CD14-positive monocyte (primary cell): ENCODE data around the gene ANK2. TPM values are rescaled to one million over a fixed set of nuclear protein-coding genes. Genes with fewer than 3 reads are reported as not detected.

ENCODE experiments used
- DNase-seq, 3 donors: peaks; one replicate each; pipeline ENCODE4 v3.0.0-alpha.2; 2011 to 2022
- H2AFZ ChIP-seq: 2 replicates; pipeline ENCODE4 v1.6.0; 2012; ENCODE audit warnings: mild to moderate bottlenecking, low read depth, low read length, inconsistent platforms; ENCODE audit not compliant: insufficient read depth, poor library complexity, severe bottlenecking
- H3K27ac ChIP-seq, 2 donors: 1 replicate in 1 of 2; 2 replicates in 1 of 2; pipeline ENCODE4 v1.5.1; 2012 to 2013; ENCODE audit warnings: low read length in 2 of 2, control low read depth in 1 of 2, inconsistent platforms in 1 of 2, low read depth in 1 of 2, mild to moderate bottlenecking in 1 of 2
- H3K27me3 ChIP-seq, 2 donors: one replicate each; pipeline versions ENCODE4 v1.6.0 to v1.6.1; 2011 to 2013; ENCODE audit warnings: low read length in 2 of 2; ENCODE audit not compliant: control insufficient read depth in 2 of 2, insufficient read depth in 2 of 2
- H3K36me3 ChIP-seq, 2 donors: replicated peaks in 1 of 2; 1 replicate in 1 of 2; 2 replicates in 1 of 2; pipeline versions ENCODE4 v1.5.1 to v1.6.1; 2012 to 2013; ENCODE audit warnings: low read length in 2 of 2, control low read depth in 1 of 2, inconsistent platforms in 1 of 2, mild to moderate bottlenecking in 1 of 2; ENCODE audit not compliant: insufficient read depth in 2 of 2, control insufficient read depth in 1 of 2
- H3K4me1 ChIP-seq, 2 donors: 1 replicate in 1 of 2; 2 replicates in 1 of 2; pipeline versions ENCODE4 v1.5.1 to v1.6.1; 2012 to 2013; ENCODE audit warnings: low read length in 2 of 2, control low read depth in 1 of 2, inconsistent platforms in 1 of 2, mild to moderate bottlenecking in 1 of 2, moderate library complexity in 1 of 2; ENCODE audit not compliant: insufficient read depth in 2 of 2, control insufficient read depth in 1 of 2
- H3K4me2 ChIP-seq: replicated peaks from 2 replicates; pipeline ENCODE3; 2012; ENCODE audit warnings: low read length, moderate library complexity, mild to moderate bottlenecking; ENCODE audit not compliant: poor library complexity, severe bottlenecking; ENCODE audit errors: extremely low read depth
- H3K4me3 ChIP-seq, 3 experiments: fragments of 200-600 bp in 1 of 3; sonication (generic) in 1 of 3; replicated peaks in 1 of 3; 1 replicate in 2 of 3; 2 replicates in 1 of 3; pipeline ENCODE4 v1.5.1; 2011 to 2013; ENCODE audit warnings: low read length in 3 of 3, mild to moderate bottlenecking in 3 of 3, control low read depth in 2 of 3, low read depth in 2 of 3, inconsistent platforms in 1 of 3, moderate library complexity in 1 of 3
- H3K79me2 ChIP-seq: 2 replicates; pipeline ENCODE4 v1.6.0; 2012; ENCODE audit warnings: mild to moderate bottlenecking, control low read depth, inconsistent platforms, low read length, moderate library complexity; ENCODE audit not compliant: insufficient read depth
- H3K9ac ChIP-seq: 2 replicates; pipeline ENCODE4 v1.6.0; 2017; ENCODE audit warnings: low read length, mild to moderate bottlenecking; ENCODE audit not compliant: insufficient read depth, poor library complexity, severe bottlenecking
- H3K9me3 ChIP-seq, 2 donors: replicated peaks in 1 of 2; 1 replicate in 1 of 2; 2 replicates in 1 of 2; pipeline versions ENCODE4 v1.5.1 to v1.6.1; 2012 to 2013; ENCODE audit warnings: low read length in 2 of 2, control low read depth in 1 of 2; ENCODE audit not compliant: control insufficient read depth in 1 of 2, insufficient read depth in 1 of 2
- H4K20me1 ChIP-seq: 2 replicates; pipeline ENCODE4 v1.6.0; 2012; ENCODE audit warnings: mild to moderate bottlenecking, low read length, control low read depth, moderate library complexity; ENCODE audit not compliant: insufficient read depth
- H3K27ac Mint-ChIP-seq, 7 donors: one replicate each; pipeline ENCODE4 v1.8.0; 2020; ENCODE audit warnings: mild to moderate bottlenecking in 7 of 7, mixed read lengths in 7 of 7, moderate library complexity in 6 of 7, inconsistent platforms in 2 of 7
- H3K27me3 Mint-ChIP-seq, 3 donors: one replicate each; pipeline ENCODE4 v1.8.0; 2021 to 2022; ENCODE audit warnings: low read depth in 3 of 3, mild to moderate bottlenecking in 3 of 3, mixed read lengths in 3 of 3, moderate library complexity in 3 of 3, inconsistent platforms in 1 of 3
- H3K36me3 Mint-ChIP-seq, 2 donors: one replicate each; pipeline ENCODE4 v1.8.0; 2020; ENCODE audit warnings: mixed read lengths in 2 of 2, inconsistent platforms in 1 of 2, mild to moderate bottlenecking in 1 of 2
- H3K4me1 Mint-ChIP-seq: one replicate; pipeline ENCODE4 v1.8.0; 2020; ENCODE audit warnings: mild to moderate bottlenecking, mixed read lengths
- H3K4me3 Mint-ChIP-seq, 2 donors: one replicate each; pipeline ENCODE4 v1.8.0; 2020; ENCODE audit warnings: mild to moderate bottlenecking in 2 of 2, mixed read lengths in 2 of 2, moderate library complexity in 1 of 2
- H3K9me3 Mint-ChIP-seq, 7 donors: one replicate each; pipeline ENCODE4 v1.8.0; 2020 to 2022; ENCODE audit warnings: mixed read lengths in 7 of 7, mild to moderate bottlenecking in 6 of 7, moderate library complexity in 6 of 7, inconsistent platforms in 2 of 7
- WGBS: methylation state at CpG from one replicate; pipeline ENCODE4 v1.1.5; 2013; ENCODE audit warnings: missing lambda C conversion rate; ENCODE audit not compliant: insufficient coverage; 5-methylcytosine and 5-hydroxymethylcytosine counted together
- intact Hi-C, 2 donors: fragments of 100-400 bp; cut with micrococcal nuclease; formaldehyde crosslinking; loops; one replicate each; pipeline versions ENCODE4 v1.15.0 to v1.15.1; 2023
- polyA plus RNA-seq, 3 donors: library from polyadenylated mRNA; depleted of rRNA in 1 of 3; unstranded in 2 of 3; stranded (reverse) in 1 of 3; fragments of 300-500 nt in 2 of 3; fragments of >200 nt in 1 of 3; fragmentation: Illumina TruSeq in 2 of 3; gene quantifications; 1 replicate in 2 of 3; 2 replicates in 1 of 3; pipeline ENCODE4 v1.2.3, GENCODE V29; 2012 to 2021
- TF ChIP-seq, protein P1 (sequence below): fragments of 200-600 bp; IDR thresholded peaks from one replicate; pipeline ENCODE4 v1.8.0; 2022; ENCODE audit warnings: antibody characterized with exemption, mild to moderate bottlenecking

The ANK2 gene
- polyA plus RNA-seq, 3 donors, result not detected

DNA sequence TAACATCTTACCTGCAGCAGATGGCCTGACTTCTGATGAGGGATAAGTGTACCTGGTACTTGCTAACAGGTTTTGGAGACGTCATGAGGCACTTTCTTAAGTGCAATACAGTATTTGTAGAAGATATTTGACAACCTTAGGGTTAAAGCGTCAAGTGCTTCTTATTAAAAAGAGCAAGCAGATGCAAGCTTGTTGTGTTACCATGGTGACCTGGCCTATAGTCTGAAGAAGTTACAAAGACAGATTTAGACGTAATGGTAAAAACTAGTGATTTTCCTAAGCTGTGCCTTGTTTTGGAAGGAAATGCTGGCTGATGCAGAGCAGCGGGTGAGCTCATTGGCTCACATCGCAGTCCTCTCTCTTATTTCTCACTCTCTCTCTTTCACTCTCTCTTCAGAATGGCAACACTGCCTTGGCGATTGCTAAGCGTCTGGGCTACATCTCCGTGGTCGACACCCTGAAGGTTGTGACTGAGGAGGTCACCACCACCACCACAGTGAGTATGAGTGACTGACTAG is 243.6 kb downstream of the ANK2 start:
- H3K79me2 ChIP-seq, result no peaks in the 10 kb centered on the region
- Mint-ChIP-seq H3K9me3 (no peaks in the 10 kb centered on the region), H3K4me3 (no peak overlapping the region), H3K4me1 (no peaks in the 10 kb centered on the region), H3K27ac (no peak overlapping the region), H3K27me3 (peaks cover 0 to 2% (median 0%) of the 10 kb centered on the region in 3 donors), H3K36me3 (no peaks in the 10 kb centered on the region)
- intact Hi-C loops, result no loop called here
- H3K4me2 ChIP-seq, result no peak overlapping the region
- no peak overlapping the region for H3K4me3 ChIP-seq
- no peaks in the 10 kb centered on the region for H4K20me1 ChIP-seq
- H3K27ac ChIP-seq, result no peak overlapping the region
- WGBS, result 100% methylated on average over 3 of the region's 9 CpGs
- H2AFZ ChIP-seq, result no peak overlapping the region
- TF ChIP-seq, protein P1, sequence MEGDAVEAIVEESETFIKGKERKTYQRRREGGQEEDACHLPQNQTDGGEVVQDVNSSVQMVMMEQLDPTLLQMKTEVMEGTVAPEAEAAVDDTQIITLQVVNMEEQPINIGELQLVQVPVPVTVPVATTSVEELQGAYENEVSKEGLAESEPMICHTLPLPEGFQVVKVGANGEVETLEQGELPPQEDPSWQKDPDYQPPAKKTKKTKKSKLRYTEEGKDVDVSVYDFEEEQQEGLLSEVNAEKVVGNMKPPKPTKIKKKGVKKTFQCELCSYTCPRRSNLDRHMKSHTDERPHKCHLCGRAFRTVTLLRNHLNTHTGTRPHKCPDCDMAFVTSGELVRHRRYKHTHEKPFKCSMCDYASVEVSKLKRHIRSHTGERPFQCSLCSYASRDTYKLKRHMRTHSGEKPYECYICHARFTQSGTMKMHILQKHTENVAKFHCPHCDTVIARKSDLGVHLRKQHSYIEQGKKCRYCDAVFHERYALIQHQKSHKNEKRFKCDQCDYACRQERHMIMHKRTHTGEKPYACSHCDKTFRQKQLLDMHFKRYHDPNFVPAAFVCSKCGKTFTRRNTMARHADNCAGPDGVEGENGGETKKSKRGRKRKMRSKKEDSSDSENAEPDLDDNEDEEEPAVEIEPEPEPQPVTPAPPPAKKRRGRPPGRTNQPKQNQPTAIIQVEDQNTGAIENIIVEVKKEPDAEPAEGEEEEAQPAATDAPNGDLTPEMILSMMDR, result no peak
- DNase-seq, result no peak
- H3K9me3 ChIP-seq, result no peaks in the 10 kb centered on the region
- no peaks in the 10 kb centered on the region for H3K27me3 ChIP-seq
- no peaks in the 10 kb centered on the region for H3K4me1 ChIP-seq
- H3K9ac ChIP-seq, result no peak overlapping the region
- no peaks in the 10 kb centered on the region for H3K36me3 ChIP-seq

DNA sequence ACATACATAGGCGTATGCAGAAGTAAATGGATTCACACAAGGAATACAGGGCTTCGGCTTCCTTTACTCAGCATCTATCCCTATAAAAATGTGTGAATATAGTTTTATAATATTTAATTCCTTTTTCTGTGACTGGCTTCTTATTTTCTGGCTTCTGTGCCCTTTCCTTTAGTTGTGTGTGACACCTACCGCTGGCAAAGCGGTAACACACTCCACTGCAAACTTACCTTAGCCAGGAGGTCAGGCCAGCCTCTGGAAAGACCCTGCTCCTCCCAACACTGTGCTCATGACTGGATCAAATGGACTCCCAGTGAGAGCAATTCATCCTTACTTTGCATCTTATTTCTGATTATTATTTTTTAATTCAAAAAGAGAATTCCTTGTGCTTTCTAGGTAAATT is 244.2 kb downstream of the ANK2 start:
- Histone ChIP-seq H3K4me2 (no peak overlapping the region), H3K9ac (no peak overlapping the region), H4K20me1 (no peaks in the 10 kb centered on the region), H3K27ac (no peak overlapping the region), H3K4me1 (no peaks in the 10 kb centered on the region), H3K4me3 (no peak overlapping the region), H3K79me2 (no peaks in the 10 kb centered on the region), H3K27me3 (no peaks in the 10 kb centered on the region), H3K9me3 (no peaks in the 10 kb centered on the region), H3K36me3 (no peaks in the 10 kb centered on the region), H2AFZ (no peak overlapping the region)
- H3K27ac Mint-ChIP-seq, result no peak overlapping the region
- TF ChIP-seq, protein P1, result no peak
- H3K36me3 Mint-ChIP-seq, result no peaks in the 10 kb centered on the region
- intact Hi-C loops, result no loop called here
- no CpG with 5 or more reads among the region's 4 CpGs for WGBS
- no peak overlapping the region for H3K4me3 Mint-ChIP-seq
- no peaks in the 10 kb centered on the region for H3K9me3 Mint-ChIP-seq
- no peak for DNase-seq
- H3K4me1 Mint-ChIP-seq, result no peaks in the 10 kb centered on the region
- H3K27me3 Mint-ChIP-seq, result peaks cover 0 to 2% (median 0%) of the 10 kb centered on the region in 3 donors
